Coronary artery (tissue), 2 donors: ENCODE data around the gene GABBR2.
A peak's percentile ranks its signal among the peaks of the same experiment; 100 is the strongest.

Experiments
- DNase-seq: peaks from one replicate; pipeline ENCODE4 v3.0.0-alpha.2; 2017; ENCODE audit warnings: low spot score
- H3K27ac ChIP-seq, 2 donors: fragments of 200-600 bp; sonication (generic); one replicate each; pipeline ENCODE4 v1.5.1; 2016 to 2019
- H3K4me3 ChIP-seq: fragments of 200-600 bp; sonication (generic); 2 replicates; pipeline ENCODE4 v1.5.1; 2016; ENCODE audit warnings: mild to moderate bottlenecking, moderate library complexity
- CTCF ChIP-seq: fragments of 200-600 bp; sonication (generic); IDR thresholded peaks from one replicate; pipeline ENCODE4 v1.5.1; 2019; ENCODE audit warnings: antibody characterized with exemption

GABBR2 gene

DNA sequence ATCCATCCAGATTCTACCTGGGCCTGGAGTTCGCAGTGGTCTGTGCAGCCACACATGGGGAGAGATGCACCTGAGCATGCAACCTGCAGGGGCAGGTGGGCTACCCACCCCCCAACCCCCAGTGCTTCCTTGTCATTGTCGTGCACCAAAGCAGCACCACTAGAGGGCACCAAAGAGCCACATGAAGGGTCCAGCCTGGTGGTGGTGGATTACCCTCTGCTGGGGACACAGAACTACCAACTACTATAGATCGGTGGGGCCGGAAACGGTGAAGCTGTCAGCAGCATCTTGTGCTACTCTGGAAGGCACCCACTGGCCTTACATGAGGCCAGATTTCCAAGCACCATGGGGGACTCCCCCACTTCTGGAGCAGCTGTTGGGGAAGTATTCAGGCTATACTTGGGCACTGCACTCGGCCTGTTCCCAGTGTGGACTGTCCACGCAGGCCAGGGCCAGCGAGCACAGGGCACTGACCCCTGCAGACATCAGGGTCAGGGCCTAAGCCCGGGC lies 393.1 kb downstream of the GABBR2 start:
- TF ChIP-seq CTCF: peak; percentile 72
- Histone ChIP-seq H3K27ac (no peak overlapping the region), H3K4me3 (no peak overlapping the region)
- DNase-seq: no peak

DNA sequence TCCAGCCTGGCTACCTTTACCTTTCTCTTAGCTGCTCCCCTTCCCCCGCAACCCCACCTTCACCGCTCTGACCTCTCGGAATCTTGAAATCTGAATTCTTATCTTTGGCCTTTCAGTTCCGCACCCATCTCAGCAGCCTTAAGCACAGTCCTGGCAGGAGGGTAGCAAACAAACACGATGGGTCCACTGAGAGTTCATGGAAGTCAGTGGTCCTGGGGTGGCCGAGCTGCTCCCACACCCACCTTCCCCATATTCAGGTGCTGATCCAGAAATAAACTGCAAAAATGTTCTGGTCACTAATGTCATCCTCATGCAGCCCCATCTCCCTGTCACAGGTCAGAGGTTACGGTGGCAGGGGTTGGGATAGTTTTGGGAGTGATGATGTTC lies 393.7 kb downstream of the GABBR2 start:
- DNase-seq: no peak
- TF ChIP-seq CTCF: no peak
- no peak overlapping the region for H3K4me3 ChIP-seq
- H3K27ac ChIP-seq: no peak overlapping the region

DNA sequence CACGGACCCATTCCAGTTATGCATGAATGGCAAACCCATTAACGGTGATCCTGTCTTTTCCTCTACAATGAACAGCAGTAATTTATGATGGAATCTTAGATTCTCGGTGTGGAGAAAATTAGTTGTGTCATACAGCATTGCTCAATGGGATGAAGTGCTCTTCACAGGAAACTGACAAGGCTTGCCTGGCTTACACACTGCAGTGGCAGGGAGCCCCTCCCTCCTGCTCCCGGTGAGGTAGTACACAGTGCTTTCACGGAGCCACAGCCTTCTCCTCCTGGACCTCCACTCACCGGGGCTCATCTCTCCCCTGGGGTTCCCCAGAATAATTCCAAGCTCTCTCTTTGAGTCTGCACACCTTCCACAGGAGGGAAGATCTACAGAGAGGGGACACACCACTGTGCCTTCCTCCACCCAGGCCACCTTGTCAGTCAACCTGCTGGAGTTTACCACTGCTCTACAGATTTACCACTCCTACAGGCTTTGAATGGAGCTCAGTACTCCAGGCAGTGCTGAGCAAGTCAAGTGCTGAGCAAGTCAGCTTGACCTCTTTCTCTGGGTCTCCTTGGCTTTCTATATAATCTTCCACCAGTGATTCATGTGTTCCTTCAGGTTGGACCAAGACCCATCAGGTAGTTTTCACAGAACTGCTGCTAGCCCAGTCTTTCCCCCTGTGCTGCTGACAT lies 394.2 kb downstream of the GABBR2 start:
- H3K4me3 ChIP-seq: no peak overlapping the region
- H3K27ac ChIP-seq: no peak overlapping the region
- no peak for DNase-seq
- TF ChIP-seq CTCF: no peak

DNA sequence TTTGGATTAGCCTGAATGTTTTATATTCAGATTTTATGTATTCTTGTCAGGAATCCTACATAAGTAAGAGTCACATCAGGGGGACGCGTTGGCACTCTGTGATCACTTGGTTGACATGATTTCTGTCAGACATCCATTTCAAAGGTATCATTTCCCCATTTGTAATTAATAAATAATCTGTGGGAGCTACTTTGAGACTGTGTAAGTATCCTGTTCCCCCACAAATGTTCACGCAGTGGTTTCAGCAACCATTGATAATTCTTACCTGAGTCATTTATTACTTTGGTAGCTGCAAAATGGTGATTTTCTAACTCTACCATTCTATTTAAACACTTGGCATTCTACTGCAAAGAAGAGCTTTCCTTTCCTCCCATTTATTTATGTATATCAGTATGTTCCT lies 396.4 kb downstream of the GABBR2 start:
- H3K4me3 ChIP-seq: no peak overlapping the region
- no peak overlapping the region for H3K27ac ChIP-seq
- no peak for DNase-seq
- TF ChIP-seq CTCF: no peak

DNA sequence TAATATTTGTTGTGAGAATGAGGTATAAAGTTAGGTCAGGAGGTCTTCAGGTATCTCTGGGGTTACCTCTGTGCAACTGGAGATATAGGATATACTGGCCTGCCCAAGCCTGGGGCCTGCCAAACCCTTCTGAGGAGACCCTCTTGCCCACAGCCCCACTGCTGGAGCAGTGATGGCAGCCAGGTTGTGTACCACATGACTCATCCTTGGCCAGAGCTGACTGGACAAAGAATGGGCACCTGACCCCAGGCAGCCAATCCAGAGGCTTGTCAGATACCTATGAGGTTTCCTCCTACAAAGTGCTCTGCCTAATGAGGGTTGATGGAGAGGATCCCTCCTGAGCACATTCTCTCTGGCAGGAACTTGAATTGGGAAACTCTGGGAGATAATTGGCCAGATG lies 397.2 kb downstream of the GABBR2 start:
- H3K4me3 ChIP-seq: no peak overlapping the region
- no peak for TF ChIP-seq CTCF
- no peak for DNase-seq
- H3K27ac ChIP-seq: no peak overlapping the region

DNA sequence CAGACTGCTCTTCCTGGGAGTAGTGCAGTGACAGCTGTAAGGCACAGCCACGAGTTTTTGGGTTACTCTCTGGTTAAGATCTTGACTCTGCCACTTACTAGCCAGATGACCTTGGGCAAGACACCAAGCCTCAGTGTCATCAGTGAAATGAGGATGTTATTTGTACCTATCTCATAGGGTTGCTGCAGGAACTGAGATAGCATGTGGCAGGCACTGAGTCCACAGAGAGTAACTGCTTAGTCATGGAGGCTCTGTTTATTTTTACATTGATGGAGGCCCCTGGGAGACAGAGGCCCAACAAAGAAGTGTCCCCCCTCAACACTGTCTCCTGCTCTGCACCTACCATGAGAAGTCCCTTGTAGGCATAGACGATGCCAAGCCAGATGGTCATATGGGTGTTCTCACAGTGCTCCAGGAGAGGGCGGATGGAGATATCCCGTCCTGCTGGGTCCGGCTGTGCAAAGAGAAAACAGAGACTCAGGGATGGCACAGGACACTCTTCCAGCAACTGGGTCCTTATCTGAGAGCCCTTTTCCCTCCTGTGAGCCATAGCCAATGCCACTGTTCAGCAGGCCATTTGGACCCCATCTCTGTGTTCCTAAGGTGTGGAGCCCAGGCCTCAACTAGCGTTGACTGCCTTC lies 397.9 kb downstream of the GABBR2 start:
- no peak overlapping the region for H3K4me3 ChIP-seq
- DNase-seq: no peak
- TF ChIP-seq CTCF: no peak
- H3K27ac ChIP-seq: no peak overlapping the region
